Mucosa of descending colon (tissue), 3 donors: ENCODE data around the gene CXCL12. TPM values are rescaled to one million over a fixed set of nuclear protein-coding genes. Genes with fewer than 3 reads are reported as not detected.

Source experiments
- ATAC-seq: fragments of 200-7000 bp; cut with Tn5 transposase; one replicate; pipeline ENCODE4 v1.9.1; 2020; ENCODE audit warnings: mild to moderate bottlenecking, moderate library complexity
- DNase-seq, 3 donors: peaks; one replicate each; pipeline ENCODE4 v3.0.0-alpha.2; 2020
- H3K36me3 ChIP-seq: fragments of 200-600 bp; one replicate; pipeline ENCODE4 v1.8.0; 2021; ENCODE audit warnings: low read depth, mild to moderate bottlenecking
- H3K4me1 ChIP-seq: fragments of 200-600 bp; one replicate; pipeline ENCODE4 v1.8.0; 2021; ENCODE audit warnings: low read depth, mild to moderate bottlenecking
- H3K4me3 ChIP-seq: fragments of 200-600 bp; one replicate; pipeline ENCODE4 v1.8.0; 2021; ENCODE audit warnings: mild to moderate bottlenecking
- H3K9me3 ChIP-seq: fragments of 200-600 bp; one replicate; pipeline ENCODE4 v1.8.0; 2021; ENCODE audit warnings: mild to moderate bottlenecking
- CTCF ChIP-seq: fragments of 200-600 bp; IDR thresholded peaks from one replicate; pipeline ENCODE4 v1.8.0; 2022; ENCODE audit warnings: antibody characterized with exemption, mild to moderate bottlenecking
- intact Hi-C, 2 donors: fragments of 100-400 bp; cut with DNase I in 1 of 2; cut with micrococcal nuclease in 1 of 2; formaldehyde crosslinking; loops; one replicate each; pipeline versions ENCODE4 v1.11.0 to v1.11.1; 2022; cut with DNase I, micrococcal nuclease
- total RNA-seq, 3 donors: library from RNA; stranded (reverse); fragmentation: NEBNext Ultra II Directional in 2 of 3; extraction: Animal tissue kit (Norgen Biotek cat#: 25700) in 2 of 3; gene quantifications; one replicate each; pipeline versions ENCODE4 v1.2.1 to v1.2.4, GENCODE V29; 2021 to 2023
- donor health status: DM: no; HTN: no; CAD: no; lungs with moderate emphysema.
- donor health status: DM: no; HTN: no; CAD: no.
- donor health status: DM: no; HTN: yes; CAD: no.

CXCL12 gene
- total RNA-seq, 3 donors from 2014 or later, result 17.1 to 97.8 (median 51.3) TPM

- intact Hi-C loops, result no loop called here
- Histone ChIP-seq H3K4me1 (no peaks in the 10 kb centered on the region), H3K4me3 (no peak overlapping the region), H3K36me3 (no peaks in the 10 kb centered on the region), H3K9me3 (no peaks in the 10 kb centered on the region)
- DNase-seq (no peak), ATAC-seq (no peak)
- TF ChIP-seq CTCF, result no peak
Observed at GRCh38 chr10:44372181-44372580, 12.7 kb downstream of the CXCL12 start.

- Histone ChIP-seq H3K4me3 (no peak overlapping the region), H3K36me3 (no peaks in the 10 kb centered on the region), H3K4me1 (no peaks in the 10 kb centered on the region), H3K9me3 (no peaks in the 10 kb centered on the region)
- ATAC-seq (no peak), DNase-seq (no peak)
- intact Hi-C loops, result no loop called here
- no peak for TF ChIP-seq CTCF
Observed at GRCh38 chr10:44370731-44371248, 14.1 kb downstream of the CXCL12 start.

DNA sequence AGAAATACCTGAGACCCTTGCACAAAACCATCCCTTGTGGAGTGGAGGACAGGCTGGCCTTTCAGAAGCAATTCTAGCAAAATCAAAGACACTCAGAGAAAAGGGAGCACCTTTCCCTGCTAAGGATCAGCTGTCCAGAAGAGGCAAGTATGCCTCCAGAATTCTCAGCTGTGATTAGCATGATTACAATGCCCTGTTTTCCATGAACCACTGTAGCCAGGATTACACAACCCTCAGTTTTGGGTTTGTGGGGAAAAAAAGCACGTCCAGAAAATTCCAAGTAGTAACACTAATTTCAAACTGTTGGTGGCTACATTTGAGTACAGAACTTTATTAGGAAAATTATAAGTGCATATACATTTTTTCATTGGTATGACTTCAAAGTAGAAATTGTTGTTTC is 15.0 kb downstream of the CXCL12 start:
- DNase-seq (no peak), ATAC-seq (no peak)
- intact Hi-C loops, result no loop called here
- Histone ChIP-seq H3K36me3 (no peaks in the 10 kb centered on the region), H3K4me1 (no peaks in the 10 kb centered on the region), H3K9me3 (no peaks in the 10 kb centered on the region), H3K4me3 (no peak overlapping the region)
- TF ChIP-seq CTCF, result no peak

DNA sequence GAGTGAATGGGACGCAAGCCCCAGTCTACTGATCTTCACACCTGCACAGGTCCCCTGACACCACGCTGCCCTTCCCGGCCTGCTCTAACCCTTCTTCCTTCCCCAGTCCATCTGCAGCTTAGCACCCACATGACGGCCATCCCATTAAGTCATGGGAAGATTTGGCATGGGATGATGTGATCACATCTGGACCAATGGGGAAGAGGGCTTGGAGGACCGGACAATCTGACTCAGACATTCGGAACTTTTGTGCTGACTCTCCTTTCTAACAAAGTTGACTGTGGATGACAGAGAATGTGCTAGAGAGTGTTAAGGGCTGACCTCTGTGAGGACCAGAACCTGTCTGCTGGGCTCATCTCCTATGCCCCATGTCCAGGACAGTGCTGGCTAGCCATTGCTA is 15.6 kb downstream of the CXCL12 start:
- no peak overlapping the region for H3K4me3 ChIP-seq
- no peaks in the 10 kb centered on the region for H3K9me3 ChIP-seq
- TF ChIP-seq CTCF, result no peak
- DNase-seq (no peak), ATAC-seq (no peak)
- intact Hi-C loops, result no loop called here
- no peaks in the 10 kb centered on the region for H3K36me3 ChIP-seq
- no peaks in the 10 kb centered on the region for H3K4me1 ChIP-seq

DNA sequence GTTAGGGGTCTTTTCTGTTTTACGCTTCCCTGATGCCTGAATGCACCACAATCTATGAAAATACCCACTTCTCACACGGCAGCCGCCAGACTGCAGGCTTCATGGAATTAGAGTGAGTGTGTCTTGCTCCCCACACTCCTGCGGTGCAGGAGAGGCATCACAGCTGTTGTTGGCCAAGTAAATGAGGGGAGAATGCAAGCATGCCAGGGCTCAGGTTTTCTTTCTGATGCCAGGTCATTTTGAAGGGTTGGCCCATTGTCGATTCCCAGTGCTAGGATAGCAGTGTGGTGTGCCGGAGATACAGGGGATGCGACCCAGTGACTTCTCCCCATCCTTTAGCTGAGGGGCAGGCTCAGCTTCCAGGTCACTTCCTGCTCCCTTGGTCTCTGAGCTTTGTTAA is 16.3 kb downstream of the CXCL12 start:
- Histone ChIP-seq H3K4me1 (no peaks in the 10 kb centered on the region), H3K9me3 (no peaks in the 10 kb centered on the region), H3K4me3 (no peak overlapping the region), H3K36me3 (no peaks in the 10 kb centered on the region)
- no peak for TF ChIP-seq CTCF
- DNase-seq (no peak), ATAC-seq (no peak)
- intact Hi-C loops, result no loop called here
